K562 (cell line): ENCODE data around the gene MYL5. TPM values are rescaled to one million over a fixed set of nuclear protein-coding genes. Genes with fewer than 3 reads are reported as not detected.

ENCODE experiments used
- ATAC-seq: fragments of 200-7000 bp; cut with Tn5 transposase; 3 replicates; pipeline ENCODE4 v1.9.1; 2020; ENCODE audit warnings: moderate library complexity
- BruUV-seq: library from RNA; stranded (reverse); fragments of 400-500 nt; replicated peaks from 2 replicates; lab custom pipeline; 2021; lab: Mats Ljungman, UMichigan
- CTCF ChIA-PET: fragments of 300-600 bp; formaldehyde crosslinking; extraction: SDS; loops from one replicate; lab custom pipeline; 2021; ENCODE audit warnings: low intra/inter-chr PET ratio; lab: Yijun Ruan, JAX
- POLR2A ChIA-PET: fragments of 300-600, 350-650 bp; sonication (Branson Sonifier 250); formaldehyde crosslinking; extraction: SDS; loops from one replicate; lab custom pipeline; 2021; ENCODE audit warnings: antibody characterized with exemption, inconsistent platforms; lab: Yijun Ruan, JAX
- DNase-seq, 4 experiments: peaks; one replicate each; pipeline versions ENCODE4 v3.0.0 to v3.0.0-alpha.2; 2011 to 2018; ENCODE audit warnings: low spot score in 3 of 4, mixed read lengths in 3 of 4; ENCODE audit errors: extremely low read depth in 1 of 4
- FAIRE-seq: peaks from 2 replicates; lab custom pipeline; 2011; peaks lifted over from hg19 to GRCh38; lab: Jason Lieb, UNC
- H2AFZ ChIP-seq: 2 replicates; pipeline ENCODE4 v1.6.0; 2011; ENCODE audit warnings: low read depth, low read length, control low read depth, inconsistent platforms
- H3K27ac ChIP-seq: fragments of 200-600 bp; 3 replicates; pipeline ENCODE4 v1.8.0; 2011; ENCODE audit warnings: low read depth, mild to moderate bottlenecking, control low read depth, inconsistent platforms, low read length, moderate library complexity, mixed read lengths; ENCODE audit errors: extremely low read depth
- H3K27me3 ChIP-seq, 2 experiments: fragments of 300-600 bp in 1 of 2; 2 replicates in 1 of 2; 3 replicates in 1 of 2; pipeline versions ENCODE4 v1.6.0 to v1.8.0; 2011; ENCODE audit warnings: inconsistent platforms in 2 of 2, low read length in 2 of 2, mild to moderate bottlenecking in 1 of 2, mixed read lengths in 1 of 2, moderate library complexity in 1 of 2; ENCODE audit not compliant: control insufficient read depth in 2 of 2, insufficient read depth in 2 of 2
- H3K36me3 ChIP-seq: fragments of 300-600 bp; 3 replicates; pipeline ENCODE4 v1.8.0; 2011; ENCODE audit warnings: mild to moderate bottlenecking, low read length, inconsistent platforms; ENCODE audit not compliant: control insufficient read depth, insufficient read depth
- H3K4me1 ChIP-seq, 2 experiments: fragments of 200-600 bp in 1 of 2; replicated peaks in 1 of 2; 2 replicates in 1 of 2; 3 replicates in 1 of 2; pipeline versions ENCODE4 v1.5.1 to v1.8.0; 2011; ENCODE audit warnings: inconsistent platforms in 2 of 2, low read length in 2 of 2, mild to moderate bottlenecking in 1 of 2, mixed read lengths in 1 of 2, moderate library complexity in 1 of 2; ENCODE audit not compliant: control insufficient read depth in 2 of 2, insufficient read depth in 2 of 2
- H3K4me2 ChIP-seq: 2 replicates; pipeline ENCODE4 v1.6.1; 2011; ENCODE audit warnings: low read length, control low read depth, inconsistent platforms, mixed read lengths; ENCODE audit not compliant: insufficient read depth
- H3K4me3 ChIP-seq: fragments of 200-600 bp; sonication (generic), shearing (Covaris generic); 2 replicates; pipeline ENCODE4 v1.5.1; 2016; ENCODE audit warnings: control low read depth, inconsistent platforms
- H3K79me2 ChIP-seq: fragments of 200-600 bp; 3 replicates; pipeline ENCODE4 v1.8.0; 2011; ENCODE audit warnings: low read length, inconsistent platforms; ENCODE audit not compliant: control insufficient read depth, insufficient read depth
- H3K9ac ChIP-seq, 2 experiments: 2 replicates each; pipeline versions ENCODE4 v1.6.0 to v1.6.1; 2011; ENCODE audit warnings: low read depth in 2 of 2, low read length in 2 of 2, control low read depth in 1 of 2, inconsistent platforms in 1 of 2, mild to moderate bottlenecking in 1 of 2, mixed read lengths in 1 of 2; ENCODE audit not compliant: insufficient read depth in 1 of 2
- H3K9me1 ChIP-seq: one replicate; pipeline ENCODE4 v1.6.0; 2011; ENCODE audit warnings: inconsistent platforms, mild to moderate bottlenecking, low read length, moderate library complexity; ENCODE audit not compliant: control insufficient read depth, insufficient read depth
- H3K9me3 ChIP-seq: replicated peaks from 2 replicates; pipeline ENCODE4 v1.5.1; 2011; ENCODE audit warnings: low read depth, low read length, inconsistent platforms; ENCODE audit not compliant: control insufficient read depth, insufficient read depth
- H4K20me1 ChIP-seq: replicated peaks from 2 replicates; pipeline ENCODE4 v1.6.1; 2011; ENCODE audit warnings: low read length, inconsistent platforms, mixed read lengths; ENCODE audit not compliant: control insufficient read depth, insufficient read depth
- BACH1 ChIP-seq: fragments of 200-800 bp; sonication (Bioruptor generic); IDR thresholded peaks from 2 replicates; pipeline ENCODE4 v1.6.1; 2016; ENCODE audit warnings: missing genetic modification characterization, missing compliant biosample characterization
- CTCF ChIP-seq, 3 experiments: IDR thresholded peaks in 2 of 3; conservative IDR thresholded peaks in 1 of 3; 2 replicates each; pipeline ENCODE4 v1.5.1; 2011 to 2012; ENCODE audit warnings: low read length in 3 of 3, mild to moderate bottlenecking in 3 of 3, control low read depth in 2 of 3, improper control_type of control experiment in 1 of 3, inconsistent platforms in 1 of 3, low read depth in 1 of 3, mixed read lengths in 1 of 3, moderate library complexity in 1 of 3; ENCODE audit not compliant: insufficient read depth in 2 of 3
- JUN ChIP-seq, 2 experiments: sonication (generic) in 1 of 2; formaldehyde crosslinking in 1 of 2; IDR thresholded peaks; 2 replicates each; pipeline versions ENCODE4 v1.6.1 to v1.8.0; 2012 to 2022; ENCODE audit warnings: borderline replicate concordance in 2 of 2, mild to moderate bottlenecking in 2 of 2, improper control_type of control experiment in 1 of 2, low read depth in 1 of 2, low read length in 1 of 2, missing genetic modification reagents in 1 of 2
- RREB1 ChIP-seq: fragments of 250-450 bp; sonication (Bioruptor Pico); IDR thresholded peaks from 2 replicates; pipeline ENCODE4 v1.4.0; 2020
- ZFP36 ChIP-seq: fragments of 150-350 bp; IDR thresholded peaks from 2 replicates; pipeline ENCODE4 v1.6.1; 2018; ENCODE audit warnings: low read length, low read depth; ENCODE audit not compliant: partially characterized antibody
- WGBS: fragments of 100-300 bp; shearing (Covaris generic); methylation state at CpG from one replicate; pipeline ENCODE4 v1.1.6; 2016; ENCODE audit warnings: low coverage, mixed read lengths; ENCODE audit not compliant: insufficient coverage; ENCODE audit errors: missing lambda C conversion rate; 5-methylcytosine and 5-hydroxymethylcytosine counted together
- in situ Hi-C: fragments of 300-500 bp; cut with MboI; formaldehyde crosslinking; loops from 4 replicates; pipeline ENCODE4 v1.15.0; 2018; ENCODE audit warnings: inconsistent platforms, mixed read lengths
- intact Hi-C: fragments of 100-400 bp; cut with micrococcal nuclease; formaldehyde crosslinking; loops from 2 replicates; pipeline ENCODE4 v1.14.2; 2022
- polyA plus RNA-seq, 8 experiments: library from polyadenylated mRNA; depleted of rRNA in 4 of 8; stranded (reverse) in 5 of 8; unstranded in 3 of 8; fragments of >200 nt; fragmentation: Nextera tagmentation in 2 of 8; fragmentation: Illumina TruSeq in 1 of 8; extraction: Ambion mirVana in 2 of 8; extraction: Trizol in 1 of 8; gene quantifications; 2 replicates each; pipeline versions ENCODE4 v1.2.1 to v1.2.3, GENCODE V29; 2011 to 2014; ENCODE audit warnings: inconsistent platforms in 1 of 8, missing spikeins in 1 of 8
- total RNA-seq, 7 experiments: library from RNA; depleted of rRNA in 6 of 7; stranded (reverse); fragments of >200 nt in 6 of 7; fragmentation: Illumina TruSeq in 2 of 7; extraction: Trizol in 2 of 7; gene quantifications; 2 replicates each; pipeline versions ENCODE4 v1.2.1 to v1.2.3, GENCODE V29; 2011 to 2021; ENCODE audit warnings: low replicate concordance in 1 of 7

Gene MYL5
- total and polyA plus RNA-seq, 9 of the 15 experiments (the other 6 are each of a cell fraction or from before 2014, with no cell fraction given) = 1.4 to 10.0 (median 4.1) TPM

- no peak for DNase-seq
- no peaks in the 10 kb centered on the region for H4K20me1 ChIP-seq
- H3K36me3 ChIP-seq = no peaks in the 10 kb centered on the region
- ATAC-seq = no peak
- peaks cover 22 to 67% of the 10 kb centered on the region in 2 experiments for H3K4me1 ChIP-seq
- ChIA-PET POLR2A (no interaction called here), CTCF (no interaction called here)
- intact Hi-C loops (loop anchor here (10.0 kb wide), 2 partner anchors 46 to 296 kb away; partner anchors contain the start of gene IDUA), in situ Hi-C loops (no loop called here)
- H3K4me3 ChIP-seq = 0 out of 2 replicates have a peak within 1 kb of the TSS, but pooled peaks have one; percentile 28
- peak within 1 kb of the TSS; percentile 62 to 82; a peak in 3 of 4 replicates for H3K9ac ChIP-seq
- H3K9me1 ChIP-seq = no peaks in the 10 kb centered on the region
- peaks cover 7% of the 10 kb centered on the region; the same call in 2 of the 3 replicates for H3K79me2 ChIP-seq
- H3K27ac ChIP-seq = peak within 1 kb of the TSS; percentile 78; the same call in 2 of the 3 replicates
- H3K9me3 ChIP-seq = no peaks in the 10 kb centered on the region
- H2AFZ ChIP-seq = peak within 1 kb of the TSS; percentile 87
- FAIRE-seq = no peak
- H3K4me2 ChIP-seq = peak within 1 kb of the TSS; percentile 82
- H3K27me3 ChIP-seq = no peaks in the 10 kb centered on the region
- WGBS = 90% methylated on average over 16 of the region's 59 CpGs
- no TSS peak for BruUV-seq
- TF ChIP-seq JUN (IDR thresholded peaks at IDR 0.05; ENCODE audit: borderline replicate concordance, low read depth, low read length) = no peak
- no peak for TF ChIP-seq JUN (CRISPR knock-in tag; IDR thresholded peaks at IDR 0.05; ENCODE audit: borderline replicate concordance)
- TF ChIP-seq RREB1 (CRISPR knock-in tag) = no peak
- peak; percentile 10 for TF ChIP-seq ZFP36
- peak in 1 of 3 experiments; percentile 23; a peak in 1 of 6 replicates for TF ChIP-seq CTCF (IDR thresholded peaks at IDR 0.05 in 2 of 3, conservative IDR thresholded peaks at IDR 0.05 in 1 of 3; ENCODE audit: insufficient read depth in 2 of 3, low read depth in 1 of 3, low read length in 3 of 3)
- no peak for TF ChIP-seq BACH1 (tag)
- TF ChIP-seq, all 486 proteins: peak for 2
These were observed 14.7 kb downstream of the MYL5 start, which contains the start of gene SLC49A3 for GRCh38 chr4:688854-689681. Gene SLC49A3 (minus strand): TSS chr4:689151. CDS start chr4:689127, 24 bp downstream.
